GM12892 (cell line): ENCODE measurements around the gene MERTK.

ENCODE experiments used
- POLR2A ChIP-seq: IDR thresholded peaks from 2 replicates; pipeline ENCODE4 v1.6.1; 2011; ENCODE audit warnings: low read depth, low read length, control low read depth
- POLR2AphosphoS5 ChIP-seq: IDR thresholded peaks from 2 replicates; pipeline ENCODE4 v1.6.1; 2011; ENCODE audit warnings: low read depth, low read length, control low read depth
- TAF1 ChIP-seq: IDR thresholded peaks from 2 replicates; pipeline ENCODE4 v1.6.1; 2011; ENCODE audit warnings: low read depth, mild to moderate bottlenecking, control low read depth, low read length, borderline replicate concordance

DNA sequence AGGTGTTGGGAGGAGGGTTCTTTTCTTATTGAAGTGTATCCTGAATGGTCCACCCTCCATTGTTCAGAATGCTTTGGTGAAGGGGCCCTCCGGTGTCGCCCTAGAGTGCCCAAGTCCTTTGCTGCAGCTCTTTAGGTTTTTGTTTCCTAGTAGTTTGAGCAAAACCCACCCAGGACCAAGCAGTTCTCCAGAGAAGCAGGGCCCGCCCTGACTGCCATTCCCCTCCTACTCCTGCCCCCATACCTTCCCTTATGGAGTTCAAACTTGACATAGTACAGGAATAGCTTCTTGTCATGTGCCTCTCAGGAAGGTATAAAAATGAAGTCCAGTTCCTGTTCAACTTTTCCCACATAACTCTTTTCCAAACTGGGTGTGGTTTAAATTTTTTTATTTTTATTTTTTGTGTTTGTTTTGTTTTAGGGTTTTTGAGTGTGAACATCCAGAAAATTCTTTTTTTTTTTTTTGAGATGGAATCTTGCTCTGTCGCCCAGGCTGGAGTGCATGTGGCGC, 5.6 kb downstream of the MERTK start:
- TF ChIP-seq POLR2A, result no peak
- TF ChIP-seq POLR2AphosphoS5, result no peak
- no peak for TF ChIP-seq TAF1
